Right lung (tissue), 5 donors: Measurements from ENCODE around the gene OSBPL6. TPM values are rescaled to one million over a fixed set of nuclear protein-coding genes. Genes with fewer than 3 reads are reported as not detected.

ENCODE experiments used
- DNase-seq, 2 donors: peaks; one replicate each; pipeline ENCODE4 v3.0.0-alpha.2; 2013
- polyA plus RNA-seq, 5 donors: library from polyadenylated mRNA; unstranded; fragments of 120-200 nt; gene quantifications; one replicate each; pipeline versions ENCODE4 v1.2.1 to v1.2.3, GENCODE V29; 2013; ENCODE audit warnings: inconsistent platforms in 1 of 5, low replicate concordance in 1 of 5; ENCODE audit not compliant: insufficient read length in 5 of 5, insufficient read depth in 1 of 5

OSBPL6 gene
- polyA plus RNA-seq, 5 donors, result 3.1 to 6.7 (median 5.7) TPM

DNA sequence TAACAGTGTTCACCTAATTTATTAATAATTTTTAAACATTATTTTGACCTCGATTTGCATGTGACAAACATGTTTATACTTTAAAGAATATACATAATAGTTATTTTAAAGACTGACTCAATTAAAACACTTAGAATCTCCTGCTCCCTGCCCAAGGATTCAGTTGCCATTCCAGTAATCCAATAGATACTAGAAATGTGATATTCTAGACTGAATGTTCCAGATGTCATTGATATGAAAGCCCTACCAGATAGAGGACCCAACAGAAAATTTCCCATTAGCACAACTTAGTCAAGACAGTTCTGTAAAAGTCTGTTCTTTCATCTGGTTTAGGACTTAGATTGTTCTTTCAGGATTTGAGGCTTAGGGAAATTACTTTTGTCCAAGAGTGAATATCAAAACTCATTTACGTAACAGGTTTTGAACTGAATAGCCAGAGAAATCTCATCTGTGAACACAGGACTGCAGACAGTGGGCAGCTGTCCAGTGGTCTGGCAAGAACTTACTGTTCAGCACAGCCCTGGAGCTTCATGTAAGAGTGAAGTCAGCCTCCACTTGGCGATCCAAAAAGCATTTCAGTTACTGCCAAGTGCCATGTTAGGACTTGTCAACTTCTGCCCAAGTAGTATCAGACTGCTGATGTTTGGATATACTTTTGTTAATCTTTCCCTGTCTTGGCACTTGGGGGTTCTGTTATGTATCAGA lies 77.5 kb downstream of the OSBPL6 start:
- peak in 1 of 2 donors; percentile 24 for DNase-seq

GRCh38 chr2:178273787-178274360 lies 79.6 kb downstream of the OSBPL6 start:
- no peak for DNase-seq

GRCh38 chr2:178275600-178275999 lies 81.3 kb downstream of the OSBPL6 start:
- DNase-seq, result no peak

DNA sequence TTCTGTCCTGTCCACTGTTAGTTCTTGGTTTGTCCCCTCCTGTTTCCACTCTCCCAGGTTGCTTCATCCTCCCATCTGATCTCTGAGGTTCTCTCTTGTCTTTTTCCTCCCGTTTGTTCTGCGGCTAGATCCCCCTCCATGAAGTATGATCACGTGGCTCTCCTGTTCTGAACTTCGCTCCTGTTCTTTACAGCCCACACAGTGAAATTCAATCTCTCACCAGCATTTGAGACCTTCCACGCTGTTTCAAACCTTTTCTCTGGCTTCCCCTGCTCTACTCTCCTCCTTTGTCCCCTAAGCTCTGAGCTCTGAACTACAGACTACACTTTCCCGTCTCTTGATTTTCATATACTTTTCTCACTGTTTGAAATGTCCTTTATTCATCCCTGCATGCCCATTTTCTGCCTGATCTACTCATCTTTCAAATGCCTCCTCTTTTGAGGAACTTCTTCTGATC lies 83.5 kb downstream of the OSBPL6 start:
- no peak for DNase-seq

DNA sequence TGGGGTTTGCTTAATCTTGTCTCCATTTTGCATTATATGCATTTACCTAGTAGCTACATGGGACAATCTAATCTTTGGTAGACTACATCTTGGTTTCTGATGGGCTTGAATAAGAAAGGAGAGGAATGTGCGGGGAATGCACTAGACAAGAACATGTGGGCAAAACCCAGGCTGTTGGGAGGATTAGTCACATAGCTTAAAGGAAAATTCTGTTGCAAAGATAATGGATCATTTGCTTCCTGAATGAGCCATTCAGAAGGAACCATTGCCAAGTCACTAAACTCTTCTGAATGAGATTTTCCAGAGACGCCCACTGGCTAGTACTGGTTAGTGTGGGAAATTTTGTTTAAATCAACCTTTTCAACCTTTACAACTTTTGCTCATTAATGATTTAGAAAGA lies 84.8 kb downstream of the OSBPL6 start:
- no peak for DNase-seq

DNA sequence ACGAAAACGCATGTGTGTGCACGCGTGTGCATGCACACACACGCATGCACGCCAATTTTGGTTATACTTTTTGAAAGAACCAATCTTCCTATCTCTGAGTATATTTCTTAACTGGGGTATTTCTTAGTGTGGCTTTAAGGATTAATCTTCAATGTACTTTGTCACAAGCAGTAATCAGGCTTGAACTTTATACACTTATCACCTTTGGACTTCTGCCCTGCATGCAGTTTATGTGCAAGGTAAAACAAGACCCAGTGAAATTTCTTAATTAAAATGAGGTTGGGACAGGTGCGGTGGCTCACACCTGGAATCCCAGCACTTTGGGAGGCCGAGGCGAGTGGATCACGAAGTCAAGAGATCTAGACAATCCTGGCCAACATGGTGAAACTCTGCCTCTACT lies 85.3 kb downstream of the OSBPL6 start:
- no peak for DNase-seq

DNA sequence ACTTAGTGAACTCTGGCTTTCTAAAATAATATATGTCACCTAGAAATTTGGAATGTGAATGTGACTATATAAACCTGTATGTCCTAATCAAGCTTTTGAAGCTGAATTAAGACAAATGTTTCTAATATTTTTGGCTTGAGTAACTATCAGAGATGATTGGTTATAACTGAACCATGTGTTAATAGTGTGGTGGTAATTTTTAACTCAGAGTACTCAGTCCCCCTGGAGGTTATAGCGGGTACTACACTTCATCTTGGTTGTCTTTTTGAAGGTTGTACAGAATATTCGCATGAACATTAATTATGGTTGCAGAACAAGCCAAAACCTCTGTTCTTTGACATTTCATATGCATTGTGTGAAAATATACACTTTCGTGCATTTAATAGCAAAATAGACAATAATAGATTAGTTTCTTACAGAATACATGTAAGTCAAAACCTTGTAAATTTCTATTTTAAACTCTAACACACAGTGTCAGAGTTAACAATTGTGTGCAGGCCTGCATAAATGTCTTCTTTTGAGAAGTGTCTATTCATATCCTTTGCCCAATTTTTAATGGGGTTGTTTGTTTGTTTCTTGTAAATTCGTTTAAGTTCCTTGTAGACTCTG lies 86.0 kb downstream of the OSBPL6 start:
- no peak for DNase-seq

DNA sequence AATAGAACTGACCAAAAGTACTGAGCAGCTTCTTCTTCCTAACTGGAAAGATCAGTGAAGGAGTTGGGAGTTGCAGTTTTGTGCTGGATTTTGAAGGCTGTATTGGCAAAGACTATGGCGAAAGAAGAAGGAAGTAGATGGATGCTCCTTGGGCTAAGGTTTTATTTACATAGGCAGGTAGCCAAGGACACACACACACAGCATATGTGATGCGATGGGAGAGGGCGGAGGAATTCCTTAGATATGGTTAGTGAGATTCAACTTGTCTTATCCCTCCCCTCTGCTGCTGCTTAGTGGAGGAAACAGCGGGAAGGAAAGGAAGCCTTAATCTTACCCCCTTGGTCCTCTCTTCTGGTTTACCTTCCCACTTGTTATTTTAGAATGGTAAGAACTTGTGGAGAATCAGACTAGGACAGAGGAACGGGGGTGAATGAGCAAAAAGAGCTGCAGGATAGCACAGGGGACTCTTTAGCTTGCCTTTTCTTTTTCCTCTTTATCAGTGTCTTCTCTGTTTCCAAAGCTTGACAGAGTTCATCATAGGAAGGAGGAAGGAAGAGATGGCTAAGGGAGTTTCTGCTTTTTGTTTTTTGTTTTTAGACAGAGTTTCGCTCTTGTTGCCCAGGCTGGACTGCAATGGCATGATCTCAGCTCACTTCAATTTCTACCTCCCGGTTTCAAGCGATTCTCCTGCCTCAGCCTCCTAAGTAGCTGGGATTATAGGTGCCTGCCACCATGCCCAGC lies 87.9 kb downstream of the OSBPL6 start:
- DNase-seq, result no peak

- DNase-seq, result no peak
These were observed 89.1 kb downstream of the OSBPL6 start for GRCh38 chr2:178283341-178283918.

DNA sequence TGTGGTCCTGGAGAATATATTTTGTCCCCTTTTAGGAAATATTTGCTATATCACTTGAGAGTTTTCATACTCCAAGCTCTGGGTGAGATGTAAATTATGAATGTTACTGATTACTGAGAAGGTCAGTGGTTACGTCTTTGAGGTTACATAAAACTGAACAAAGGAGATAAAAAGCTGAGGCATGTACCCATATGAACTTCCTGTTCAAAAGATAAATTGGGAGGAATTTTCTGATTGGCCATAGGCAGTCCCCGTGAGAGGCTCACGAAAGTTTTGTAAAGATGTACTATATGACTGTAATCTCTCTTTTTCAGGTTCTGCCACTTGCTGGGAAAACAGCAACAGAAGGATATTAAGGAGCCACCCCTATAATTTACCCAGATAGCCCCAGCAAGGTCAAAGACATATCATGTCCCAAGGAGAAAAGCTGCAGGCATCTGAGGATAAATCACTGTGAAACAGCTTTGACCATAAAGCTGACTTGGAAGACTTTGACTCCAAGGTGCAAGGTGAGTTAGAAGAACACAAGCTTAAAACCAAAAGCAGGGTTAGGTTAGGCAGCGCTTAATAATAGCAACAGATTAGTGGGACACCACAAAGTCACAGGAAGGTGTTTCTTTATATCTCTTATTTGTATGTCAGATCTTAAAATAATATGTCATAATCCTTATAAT lies 90.4 kb downstream of the OSBPL6 start:
- no peak for DNase-seq

- DNase-seq, result no peak
These were observed 90.9 kb downstream of the OSBPL6 start for GRCh38 chr2:178285287-178285615.

GRCh38 chr2:178286636-178287035 lies 92.3 kb downstream of the OSBPL6 start:
- no peak for DNase-seq

- DNase-seq, result no peak
These were observed 93.5 kb downstream of the OSBPL6 start for GRCh38 chr2:178287652-178288344.

- DNase-seq, result no peak
These were observed 97.4 kb downstream of the OSBPL6 start for GRCh38 chr2:178291703-178292102.

DNA sequence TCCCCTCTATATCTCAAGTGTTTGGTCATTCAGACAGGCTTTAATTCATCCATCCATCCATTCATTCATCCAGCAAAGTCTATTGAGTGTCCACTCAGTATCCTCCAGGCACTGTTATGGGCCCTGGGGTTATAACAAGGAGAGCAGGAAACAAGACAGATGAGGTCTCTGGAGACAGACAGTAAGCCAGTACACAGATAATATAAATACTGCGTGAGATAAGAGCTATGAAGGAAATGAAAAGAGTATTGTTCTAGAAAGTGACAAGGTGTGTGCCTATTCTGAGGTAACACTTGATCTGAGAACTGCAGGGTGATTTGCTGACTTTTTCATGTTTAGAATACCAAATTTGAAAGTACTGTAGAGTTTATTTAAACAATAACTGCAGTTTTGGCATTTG lies 98.3 kb downstream of the OSBPL6 start:
- no peak for DNase-seq

DNA sequence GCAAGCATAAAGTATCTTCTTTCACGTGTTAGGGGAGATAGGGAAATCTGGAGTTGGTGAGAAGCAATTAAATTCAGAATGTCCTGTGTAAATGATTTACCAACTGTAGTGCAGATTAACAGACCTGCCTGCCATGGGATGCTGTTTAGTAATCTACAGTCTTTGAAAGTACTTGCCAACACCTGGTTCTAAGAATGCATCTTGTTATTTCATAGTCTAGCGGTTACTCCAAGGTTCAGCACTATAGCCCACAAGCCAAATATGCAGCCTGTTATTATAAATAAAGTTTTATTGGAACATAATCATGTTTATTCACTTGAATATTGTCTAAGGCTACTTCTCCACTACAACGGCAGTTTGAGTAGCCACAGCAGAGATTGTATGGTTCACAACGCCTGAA lies 100.8 kb downstream of the OSBPL6 start:
- no peak for DNase-seq

DNA sequence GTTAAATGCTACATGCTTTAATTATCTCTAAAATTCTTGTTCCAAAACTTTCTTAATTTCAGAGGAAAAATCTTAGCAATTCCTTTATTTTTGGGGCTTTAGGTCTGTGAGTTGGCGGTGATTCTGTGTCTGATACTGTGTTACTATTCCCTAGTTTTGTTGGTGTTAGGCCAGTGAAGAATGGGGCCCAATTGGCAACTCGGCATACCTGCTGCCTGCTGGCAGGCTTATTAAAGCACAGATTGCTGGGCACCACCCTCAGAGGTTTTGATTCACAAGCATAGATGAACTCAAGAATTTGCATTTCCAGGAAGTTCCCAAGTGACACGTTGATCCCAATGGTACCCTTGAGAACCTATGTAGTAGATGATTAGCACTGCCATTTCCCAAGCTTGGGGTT lies 101.6 kb downstream of the OSBPL6 start:
- no peak for DNase-seq

GRCh38 chr2:178296394-178297090 lies 102.2 kb downstream of the OSBPL6 start:
- no peak for DNase-seq

DNA sequence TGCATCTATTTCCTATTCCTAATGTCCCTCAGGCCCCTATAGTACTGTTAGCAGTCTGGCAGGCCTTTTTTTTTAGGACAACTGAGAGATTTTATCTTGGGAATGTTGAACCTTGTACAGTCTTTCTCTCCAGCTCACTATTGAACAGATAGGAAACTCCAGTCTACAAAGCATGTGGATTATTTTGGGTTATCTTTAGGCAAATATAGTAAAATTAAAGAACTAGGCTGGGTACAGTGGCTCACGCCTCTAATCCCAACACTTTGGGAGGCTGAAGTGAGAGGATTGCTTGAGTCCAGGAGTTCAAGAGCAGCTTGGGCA lies 102.7 kb downstream of the OSBPL6 start:
- no peak for DNase-seq

GRCh38 chr2:178298785-178299212 lies 104.5 kb downstream of the OSBPL6 start:
- DNase-seq, result no peak
